ENCODE measurements around the gene MIPOL1.
A peak's percentile ranks its signal among the peaks of the same experiment; 100 is the strongest.

The MIPOL1 gene

DNA sequence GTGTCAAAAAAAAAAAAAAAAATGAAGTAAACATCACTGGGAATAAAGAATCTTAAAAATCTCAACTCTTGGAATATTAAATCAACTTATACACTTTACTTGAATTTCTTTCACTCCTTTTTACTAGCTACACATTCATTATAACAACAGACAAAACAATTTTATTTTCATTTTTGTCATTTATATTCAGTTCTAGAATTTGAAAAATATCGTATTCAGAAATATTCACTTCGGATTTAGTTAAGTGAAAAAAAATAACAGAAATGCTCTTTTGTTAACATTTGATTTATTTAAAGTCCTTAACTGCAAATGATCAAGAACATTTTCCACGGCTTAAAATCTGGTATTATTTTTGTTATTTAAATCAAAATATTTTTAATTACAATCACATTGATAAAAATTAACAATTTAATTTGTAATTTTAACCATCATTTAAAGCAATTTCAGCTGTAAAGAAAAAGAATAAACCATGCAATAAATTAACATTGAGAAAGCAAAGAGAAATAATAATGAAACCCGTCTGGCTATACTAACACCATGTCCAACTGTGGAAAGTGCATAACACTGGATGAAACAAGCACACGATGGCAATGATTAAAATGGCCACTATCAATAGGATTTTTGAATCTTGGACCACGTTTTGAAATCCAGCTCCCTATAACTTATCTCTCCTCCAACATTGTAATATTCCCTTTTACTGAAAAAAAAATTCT, 392.1 kb downstream of the MIPOL1 start:
- no peak overlapping the region for H3K27ac Mint-ChIP-seq
- H3K27me3 Mint-ChIP-seq (ENCODE audit: low read depth), result peaks cover 100% of the 10 kb centered on the region
- H3K9me3 Mint-ChIP-seq, result peaks cover 3% of the 10 kb centered on the region
- no peaks in the 10 kb centered on the region for H3K36me3 Mint-ChIP-seq (ENCODE audit: low read depth)
- H3K4me1 Mint-ChIP-seq, result peaks cover 25% of the 10 kb centered on the region
- TF ChIP-seq, protein P1, sequence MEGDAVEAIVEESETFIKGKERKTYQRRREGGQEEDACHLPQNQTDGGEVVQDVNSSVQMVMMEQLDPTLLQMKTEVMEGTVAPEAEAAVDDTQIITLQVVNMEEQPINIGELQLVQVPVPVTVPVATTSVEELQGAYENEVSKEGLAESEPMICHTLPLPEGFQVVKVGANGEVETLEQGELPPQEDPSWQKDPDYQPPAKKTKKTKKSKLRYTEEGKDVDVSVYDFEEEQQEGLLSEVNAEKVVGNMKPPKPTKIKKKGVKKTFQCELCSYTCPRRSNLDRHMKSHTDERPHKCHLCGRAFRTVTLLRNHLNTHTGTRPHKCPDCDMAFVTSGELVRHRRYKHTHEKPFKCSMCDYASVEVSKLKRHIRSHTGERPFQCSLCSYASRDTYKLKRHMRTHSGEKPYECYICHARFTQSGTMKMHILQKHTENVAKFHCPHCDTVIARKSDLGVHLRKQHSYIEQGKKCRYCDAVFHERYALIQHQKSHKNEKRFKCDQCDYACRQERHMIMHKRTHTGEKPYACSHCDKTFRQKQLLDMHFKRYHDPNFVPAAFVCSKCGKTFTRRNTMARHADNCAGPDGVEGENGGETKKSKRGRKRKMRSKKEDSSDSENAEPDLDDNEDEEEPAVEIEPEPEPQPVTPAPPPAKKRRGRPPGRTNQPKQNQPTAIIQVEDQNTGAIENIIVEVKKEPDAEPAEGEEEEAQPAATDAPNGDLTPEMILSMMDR (IDR thresholded peaks at IDR 0.05; ENCODE audit: unreplicated experiment in 3 of 3), result no peak
- H3K4me3 Mint-ChIP-seq, result peak overlapping the region in 1 of 3 experiments; percentile 20

DNA sequence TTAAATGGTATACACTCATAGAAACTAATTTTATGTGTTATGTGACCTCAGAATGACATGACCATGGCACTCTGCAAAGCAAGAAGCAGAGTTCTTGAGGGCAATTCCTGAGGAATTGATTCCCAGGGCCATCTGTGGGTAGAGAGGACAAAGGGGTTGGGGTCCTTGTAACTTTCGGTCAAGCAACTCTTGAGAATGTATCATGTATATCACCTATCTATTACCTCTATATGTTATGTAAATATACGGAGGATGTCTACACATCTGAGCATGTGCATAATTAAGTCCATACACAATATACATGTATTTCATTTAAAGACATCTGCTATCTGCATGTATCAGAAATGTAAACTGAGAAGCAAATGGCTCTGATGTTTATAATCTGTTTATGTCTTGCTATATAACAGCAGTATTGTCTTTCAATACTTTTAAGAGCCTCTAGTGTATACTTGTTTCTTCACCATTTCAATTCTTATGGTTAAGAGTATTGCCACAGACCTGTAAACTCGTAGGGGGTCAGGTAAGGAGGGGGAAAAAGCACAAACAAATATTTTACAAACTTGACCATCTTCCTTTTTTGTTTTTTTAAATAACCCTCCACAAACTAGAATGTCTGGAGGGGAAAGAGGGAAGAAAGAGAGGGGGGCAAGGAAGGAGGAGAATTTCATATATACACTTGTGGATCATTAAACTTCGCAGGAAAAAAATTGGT, 392.8 kb downstream of the MIPOL1 start:
- Mint-ChIP-seq H3K27ac (no peak overlapping the region), H3K27me3 (ENCODE audit: low read depth) (peaks cover 100% of the 10 kb centered on the region), H3K36me3 (ENCODE audit: low read depth) (no peaks in the 10 kb centered on the region), H3K9me3 (peaks cover 3% of the 10 kb centered on the region), H3K4me3 (peak overlapping the region in 1 of 3 experiments; percentile 9), H3K4me1 (peaks cover 26% of the 10 kb centered on the region)
- TF ChIP-seq, protein P1 (IDR thresholded peaks at IDR 0.05; ENCODE audit: unreplicated experiment in 3 of 3), result no peak

DNA sequence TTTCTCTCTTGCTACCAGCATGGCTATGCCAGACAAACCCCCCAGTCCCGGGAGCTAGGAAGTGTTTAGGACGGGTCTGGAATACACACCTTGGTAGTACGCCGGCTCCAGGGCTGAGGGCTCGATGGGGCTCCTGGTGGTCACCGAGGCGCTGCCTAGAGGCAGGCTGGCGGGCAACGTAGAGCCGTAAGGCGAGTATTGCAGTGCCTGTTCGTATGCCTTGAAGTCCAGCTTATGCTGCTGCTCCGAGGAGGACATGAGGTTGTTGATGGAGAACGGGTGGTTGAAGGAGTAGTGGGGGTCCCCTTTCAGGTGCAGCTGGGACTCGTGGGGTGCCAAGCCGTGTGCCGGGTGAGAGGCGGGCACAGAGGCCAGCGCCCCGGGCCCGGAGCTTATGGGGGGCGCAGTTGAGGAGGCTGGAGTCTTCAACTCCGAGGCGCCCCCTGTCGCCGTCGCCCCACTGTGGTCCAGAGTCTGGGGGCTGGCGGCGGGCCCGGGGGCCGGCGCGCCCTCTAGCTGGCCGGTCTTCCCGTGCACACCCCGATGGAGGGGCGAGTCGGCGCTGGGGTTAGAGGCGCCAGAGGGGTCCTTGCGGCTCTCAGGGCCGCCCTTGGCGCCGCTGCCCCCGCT, 393.7 kb downstream of the MIPOL1 start:
- TF ChIP-seq, protein P1 (IDR thresholded peaks at IDR 0.05; ENCODE audit: unreplicated experiment in 3 of 3), result peak in 1 of 3 experiments; percentile 22
- peaks cover 100% of the 10 kb centered on the region for H3K27me3 Mint-ChIP-seq (ENCODE audit: low read depth)

DNA sequence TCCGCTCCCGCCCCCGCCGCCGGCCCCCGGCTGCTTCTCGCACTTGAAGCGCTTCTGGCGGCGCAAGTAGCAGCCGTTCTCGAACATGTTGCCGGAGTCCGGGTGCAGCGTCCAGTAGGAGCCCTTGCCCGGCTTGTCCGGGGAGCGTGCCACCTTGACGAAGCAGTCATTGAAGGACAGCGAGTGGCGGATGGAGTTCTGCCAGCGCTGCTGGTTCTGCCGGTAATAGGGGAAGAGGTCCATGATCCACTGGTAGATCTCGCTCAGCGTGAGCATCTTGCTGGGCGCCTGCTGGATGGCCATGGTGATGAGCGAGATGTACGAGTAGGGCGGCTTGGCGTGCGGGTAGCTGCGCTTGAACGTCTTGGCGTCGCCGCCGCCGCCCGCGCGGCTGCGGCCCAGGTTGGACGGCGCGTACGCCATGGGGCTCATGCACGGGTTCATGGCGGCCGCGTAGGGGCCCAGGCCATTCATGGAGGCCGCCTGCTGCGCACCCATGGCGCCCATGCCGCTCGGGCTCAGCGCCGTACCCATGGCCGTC, 394.3 kb downstream of the MIPOL1 start:
- Mint-ChIP-seq H3K27ac (no peak overlapping the region), H3K4me3 (peak overlapping the region in 2 of 3 experiments; percentile 17 to 43), H3K4me1 (peaks cover 36% of the 10 kb centered on the region), H3K36me3 (ENCODE audit: low read depth) (no peaks in the 10 kb centered on the region), H3K27me3 (ENCODE audit: low read depth) (peaks cover 100% of the 10 kb centered on the region), H3K9me3 (peaks cover 3% of the 10 kb centered on the region)
- TF ChIP-seq, protein P1 (IDR thresholded peaks at IDR 0.05; ENCODE audit: unreplicated experiment in 3 of 3), result no peak

More for the DNA sequence above, 393.7 kb downstream of the MIPOL1 start:
- H3K4me3 Mint-ChIP-seq, result peak overlapping the region; percentile 15 to 70 (median 28)
- H3K27ac Mint-ChIP-seq, result no peak overlapping the region
- peaks cover 3% of the 10 kb centered on the region for H3K9me3 Mint-ChIP-seq
- peaks cover 33% of the 10 kb centered on the region for H3K4me1 Mint-ChIP-seq
- no peaks in the 10 kb centered on the region for H3K36me3 Mint-ChIP-seq (ENCODE audit: low read depth)

DNA sequence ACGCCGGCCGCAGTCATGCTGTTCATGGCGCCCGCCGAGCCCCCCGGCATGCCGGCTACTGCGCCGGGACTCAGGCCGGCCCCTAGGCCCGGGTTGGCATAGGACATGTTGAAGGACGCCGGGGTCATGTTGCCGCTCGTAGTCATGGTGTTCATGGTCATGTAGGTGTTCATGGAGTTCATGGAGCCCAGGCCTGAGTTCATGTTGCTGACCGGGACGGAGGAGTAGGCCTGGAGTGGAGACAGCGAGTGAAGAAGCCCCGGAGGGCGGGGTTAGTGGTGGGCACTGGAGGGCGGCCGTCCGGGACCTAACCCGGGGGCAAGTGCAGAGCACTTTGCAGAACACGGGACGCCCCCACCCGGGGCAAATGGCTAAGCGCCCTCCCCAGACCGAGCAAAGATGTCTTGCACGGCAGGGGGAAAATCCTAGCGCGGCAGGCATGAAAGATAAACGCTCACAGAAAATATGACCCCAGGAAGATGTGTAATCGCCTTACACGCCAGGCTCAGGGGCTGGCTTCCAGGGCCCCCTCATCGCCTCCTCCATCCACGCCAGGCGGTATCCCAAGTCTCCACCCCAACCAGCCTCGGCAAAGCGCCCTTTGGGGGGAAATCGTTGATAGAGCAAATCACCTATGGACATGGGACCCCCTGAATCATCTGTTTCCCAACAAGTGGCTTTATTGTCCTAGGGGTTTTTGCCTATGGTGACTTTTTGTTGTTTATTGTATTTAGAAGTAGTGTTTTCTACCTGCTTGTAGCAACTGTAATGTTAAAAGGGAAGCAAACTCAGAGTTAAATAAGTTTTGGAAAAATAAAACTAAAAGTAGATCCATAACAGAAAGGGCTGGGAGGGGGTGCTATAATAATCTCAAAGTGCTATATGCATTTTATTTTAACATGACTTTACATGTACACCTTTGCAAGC, 395.0 kb downstream of the MIPOL1 start:
- no peak overlapping the region for H3K27ac Mint-ChIP-seq
- H3K4me1 Mint-ChIP-seq, result peaks cover 36% of the 10 kb centered on the region
- peaks cover 100% of the 10 kb centered on the region for H3K27me3 Mint-ChIP-seq (ENCODE audit: low read depth)
- H3K9me3 Mint-ChIP-seq, result peaks cover 3% of the 10 kb centered on the region
- H3K36me3 Mint-ChIP-seq (ENCODE audit: low read depth), result no peaks in the 10 kb centered on the region
- TF ChIP-seq, protein P1 (IDR thresholded peaks at IDR 0.05; ENCODE audit: unreplicated experiment in 3 of 3), result no peak
- no peak overlapping the region for H3K4me3 Mint-ChIP-seq

Measured in nephron (organoid).